SH-SY5Y (cell line): ENCODE measurements around the gene MCM10.

Experiments used
- GATA2 ChIP-seq: IDR thresholded peaks from 2 replicates; pipeline ENCODE4 v1.6.1; 2011; ENCODE audit warnings: mild to moderate bottlenecking, low read depth, low read length
- GATA3 ChIP-seq: IDR thresholded peaks from 2 replicates; pipeline ENCODE4 v1.6.1; 2011; ENCODE audit warnings: low read depth, mild to moderate bottlenecking, low read length, moderate library complexity

DNA sequence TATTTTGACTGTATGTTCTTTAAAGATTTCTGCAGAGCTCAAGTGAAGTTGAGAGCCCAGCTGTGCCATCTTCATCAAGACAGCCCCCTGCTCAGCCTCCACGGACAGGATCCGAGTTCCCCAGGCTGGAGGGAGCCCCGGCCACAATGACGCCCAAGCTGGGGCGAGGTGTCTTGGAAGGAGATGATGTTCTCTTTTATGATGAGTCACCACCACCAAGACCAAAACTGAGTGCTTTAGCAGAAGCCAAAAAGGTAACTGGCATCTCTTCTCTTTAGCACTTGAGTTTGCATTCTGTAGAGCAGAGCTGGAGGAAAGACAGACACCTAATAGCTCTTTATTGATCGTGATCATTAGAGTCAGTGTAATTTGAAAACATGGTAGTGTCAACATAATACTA lies 33.7 kb downstream of the MCM10 start:
- TF ChIP-seq GATA2 (no peak), GATA3 (no peak)
